RWPE2 (cell line): Measurements from ENCODE around the gene FUS.
"Not testable (repeated sequence)": the region's sequence is repeated elsewhere in the genome, so short reads cannot be mapped to it uniquely, and the experiment has no call there.

Experiments
- ATAC-seq: fragments of 200-7000 bp; cut with Tn5 transposase; 3 replicates; pipeline ENCODE4 v1.9.1; 2021; ENCODE audit warnings: low read depth
- DNase-seq: peaks from one replicate; pipeline ENCODE4 v3.0.0-alpha.2; 2020; ENCODE audit warnings: low spot score
- H3K27ac ChIP-seq: fragments of 450-650 bp; 2 replicates; pipeline ENCODE4 v1.5.1; 2017; ENCODE audit warnings: mild to moderate bottlenecking; ENCODE audit not compliant: poor library complexity, severe bottlenecking
- H3K27me3 ChIP-seq: fragments of 250-450 bp; sonication (Bioruptor Pico); 2 replicates; pipeline ENCODE4 v1.5.1; 2021; ENCODE audit warnings: mild to moderate bottlenecking, moderate library complexity; ENCODE audit not compliant: insufficient read depth, poor library complexity, severe bottlenecking
- H3K36me3 ChIP-seq: fragments of 250-450 bp; sonication (Bioruptor Pico); 2 replicates; pipeline ENCODE4 v1.5.1; 2020; ENCODE audit warnings: low read depth, mild to moderate bottlenecking, moderate library complexity
- H3K4me1 ChIP-seq: fragments of 250-450 bp; sonication (Bioruptor Pico); 2 replicates; pipeline ENCODE4 v1.5.1; 2021; ENCODE audit warnings: mild to moderate bottlenecking, moderate library complexity; ENCODE audit not compliant: insufficient read depth, poor library complexity, severe bottlenecking
- H3K4me3 ChIP-seq: fragments of 250-450 bp; sonication (Bioruptor Pico); 2 replicates; pipeline ENCODE4 v1.5.1; 2021; ENCODE audit warnings: mild to moderate bottlenecking, moderate library complexity; ENCODE audit not compliant: severe bottlenecking
- H3K9me3 ChIP-seq: fragments of 250-450 bp; sonication (Bioruptor Pico); 2 replicates; pipeline ENCODE4 v1.5.1; 2021; ENCODE audit warnings: mild to moderate bottlenecking, moderate library complexity; ENCODE audit not compliant: severe bottlenecking
- CTCF ChIP-seq: fragments of 450-650 bp; IDR thresholded peaks from one replicate; pipeline ENCODE4 v1.5.1; 2017; ENCODE audit warnings: mild to moderate bottlenecking, moderate library complexity; ENCODE audit not compliant: poor library complexity, severe bottlenecking

FUS gene

GRCh38 chr16:31134625-31135534, 45.1 kb upstream of the FUS start:
- Histone ChIP-seq H3K4me3 (peak overlapping the region; percentile 53), H3K27ac (peak overlapping the region; percentile 91), H3K27me3 (no peaks in the 10 kb centered on the region), H3K4me1 (peaks cover 52% of the 10 kb centered on the region), H3K36me3 (peaks cover 40% of the 10 kb centered on the region), H3K9me3 (no peaks in the 10 kb centered on the region)
- ATAC-seq (peak; percentile 20), DNase-seq (no peak)
- TF ChIP-seq CTCF, result no peak

GRCh38 chr16:31135535-31136286, 44.2 kb upstream of the FUS start, which contains the start of gene PRSS8:
Gene PRSS8, minus strand, starts transcription at chr16:31135727. Its CDS starts 229 bp downstream, at chr16:31135498.
- peaks cover 35% of the 10 kb centered on the region for H3K36me3 ChIP-seq
- peak within 1 kb of the TSS; percentile 91 for H3K27ac ChIP-seq
- peak; percentile 44 for ATAC-seq
- DNase-seq, result peak; percentile 86
- peaks cover 45% of the 10 kb centered on the region for H3K4me1 ChIP-seq
- H3K27me3 ChIP-seq, result no peaks in the 10 kb centered on the region
- peak within 1 kb of the TSS; percentile 53 for H3K4me3 ChIP-seq
- no peaks in the 10 kb centered on the region for H3K9me3 ChIP-seq
- TF ChIP-seq CTCF, result no peak

- Histone ChIP-seq H3K4me3 (no peak overlapping the region), H3K36me3 (peaks cover 32% of the 10 kb centered on the region), H3K27ac (peak overlapping the region; percentile 91), H3K27me3 (no peaks in the 10 kb centered on the region), H3K4me1 (peaks cover 46% of the 10 kb centered on the region), H3K9me3 (no peaks in the 10 kb centered on the region)
- TF ChIP-seq CTCF, result no peak
- ATAC-seq, result no peak
- no peak for DNase-seq
Measured at GRCh38 chr16:31136287-31136662, 43.7 kb upstream of the FUS start.

- H3K9me3 ChIP-seq, ATAC-seq, DNase-seq, H3K27ac ChIP-seq, H3K4me3 ChIP-seq, H3K27me3 ChIP-seq: not testable (repeated sequence)
- Histone ChIP-seq H3K4me1 (peaks cover 46% of the 10 kb centered on the region), H3K36me3 (peaks cover 25% of the 10 kb centered on the region)
Measured at GRCh38 chr16:31136822-31137499, 43.0 kb upstream of the FUS start.
